ENCODE results near the gene OR1A1.
"Not testable (repeated sequence)": the region's sequence is repeated elsewhere in the genome, so short reads cannot be mapped to it uniquely, and the experiment has no call there.

Gene OR1A1

GRCh38 chr17:3207367-3207766, at the start of gene OR1A1:
OR1A1 (plus strand) TSS chr17:3207667; CDS start chr17:3215621, 7,954 bp downstream.
- DNase-seq: no peak

- DNase-seq: no peak
Observed at GRCh38 chr17:3167574-3167973, 39.9 kb upstream of the OR1A1 start.

GRCh38 chr17:3189961-3190360, 17.5 kb upstream of the OR1A1 start:
- DNase-seq: no peak

GRCh38 chr17:3197219-3197618, 10.2 kb upstream of the OR1A1 start, which contains the start of gene OR1A2:
OR1A2 (plus strand) TSS chr17:3197519; CDS start chr17:3197519, 0 bp downstream.
- no peak for DNase-seq

- no peak for DNase-seq
Observed at GRCh38 chr17:3208484-3208883, 1.0 kb downstream of the OR1A1 start.

- no peak for DNase-seq
Observed at GRCh38 chr17:3213001-3213400, 5.5 kb downstream of the OR1A1 start.

GRCh38 chr17:3213587-3213986, 6.1 kb downstream of the OR1A1 start:
- DNase-seq: no peak

GRCh38 chr17:3219978-3220377, 12.5 kb downstream of the OR1A1 start:
- not testable (repeated sequence) for DNase-seq

- no peak for DNase-seq
Observed at GRCh38 chr17:3221850-3222249, 14.4 kb downstream of the OR1A1 start.

GRCh38 chr17:3222505-3222904, 15.0 kb downstream of the OR1A1 start:
- DNase-seq: no peak

- DNase-seq: not testable (repeated sequence)
Observed at GRCh38 chr17:3224721-3225352, 17.4 kb downstream of the OR1A1 start.

GRCh38 chr17:3232300-3232699, 24.8 kb downstream of the OR1A1 start:
- not testable (repeated sequence) for DNase-seq

- DNase-seq: not testable (repeated sequence)
Observed at GRCh38 chr17:3238685-3239084, 31.2 kb downstream of the OR1A1 start.

- not testable (repeated sequence) for DNase-seq
Observed at GRCh38 chr17:3241044-3241443, 33.6 kb downstream of the OR1A1 start.

GRCh38 chr17:3244841-3245240, 37.4 kb downstream of the OR1A1 start:
- DNase-seq: not testable (repeated sequence)

- not testable (repeated sequence) for DNase-seq
Observed at GRCh38 chr17:3249013-3249412, 41.5 kb downstream of the OR1A1 start.

- no peak for DNase-seq
Observed at GRCh38 chr17:3256575-3256974, 49.1 kb downstream of the OR1A1 start.

GRCh38 chr17:3260163-3260562, 52.7 kb downstream of the OR1A1 start:
- DNase-seq: no peak

- no peak for DNase-seq
Observed at GRCh38 chr17:3260600-3260999, 53.1 kb downstream of the OR1A1 start.
